Fibroblast of pulmonary artery (primary cell): ENCODE data around the gene HACD3.

Experiments used
- DNase-seq: peaks from one replicate; pipeline ENCODE4 v3.0.0-alpha.2; 2010; ENCODE audit warnings: low read depth
- H3K4me3 ChIP-seq: replicated peaks from 2 replicates; pipeline ENCODE4 v1.5.1; 2011; ENCODE audit warnings: low read depth, mild to moderate bottlenecking, control low read depth, low read length, moderate library complexity
- TF ChIP-seq, protein P1 (sequence below): IDR thresholded peaks from 2 replicates; pipeline ENCODE4 v1.5.1; 2011; ENCODE audit warnings: mild to moderate bottlenecking, control low read depth, low read length, inconsistent platforms; ENCODE audit errors: missing control alignments

The HACD3 gene

DNA sequence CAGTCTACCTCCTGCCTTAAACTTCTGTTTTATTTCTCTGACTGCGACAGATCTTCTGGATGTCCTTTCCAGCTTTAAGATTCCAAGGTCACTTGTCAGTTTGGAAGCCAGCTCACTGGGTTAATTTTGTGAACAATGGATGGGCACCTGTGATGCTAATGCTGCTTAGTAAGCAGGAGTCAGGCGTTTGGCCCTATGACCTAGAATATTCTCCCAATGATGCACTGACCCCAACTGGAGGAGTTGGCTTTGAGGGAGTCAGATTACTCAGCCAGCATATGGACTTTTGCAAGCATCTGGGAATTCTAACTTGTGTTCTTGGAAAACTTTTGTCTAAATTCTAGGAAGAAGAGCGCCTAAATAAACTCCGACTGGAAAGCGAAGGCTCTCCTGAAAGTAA is 28.1 kb downstream of the HACD3 start:
- no peak overlapping the region for H3K4me3 ChIP-seq
- TF ChIP-seq, protein P1, sequence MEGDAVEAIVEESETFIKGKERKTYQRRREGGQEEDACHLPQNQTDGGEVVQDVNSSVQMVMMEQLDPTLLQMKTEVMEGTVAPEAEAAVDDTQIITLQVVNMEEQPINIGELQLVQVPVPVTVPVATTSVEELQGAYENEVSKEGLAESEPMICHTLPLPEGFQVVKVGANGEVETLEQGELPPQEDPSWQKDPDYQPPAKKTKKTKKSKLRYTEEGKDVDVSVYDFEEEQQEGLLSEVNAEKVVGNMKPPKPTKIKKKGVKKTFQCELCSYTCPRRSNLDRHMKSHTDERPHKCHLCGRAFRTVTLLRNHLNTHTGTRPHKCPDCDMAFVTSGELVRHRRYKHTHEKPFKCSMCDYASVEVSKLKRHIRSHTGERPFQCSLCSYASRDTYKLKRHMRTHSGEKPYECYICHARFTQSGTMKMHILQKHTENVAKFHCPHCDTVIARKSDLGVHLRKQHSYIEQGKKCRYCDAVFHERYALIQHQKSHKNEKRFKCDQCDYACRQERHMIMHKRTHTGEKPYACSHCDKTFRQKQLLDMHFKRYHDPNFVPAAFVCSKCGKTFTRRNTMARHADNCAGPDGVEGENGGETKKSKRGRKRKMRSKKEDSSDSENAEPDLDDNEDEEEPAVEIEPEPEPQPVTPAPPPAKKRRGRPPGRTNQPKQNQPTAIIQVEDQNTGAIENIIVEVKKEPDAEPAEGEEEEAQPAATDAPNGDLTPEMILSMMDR: no peak
- peak; percentile 52 for DNase-seq

DNA sequence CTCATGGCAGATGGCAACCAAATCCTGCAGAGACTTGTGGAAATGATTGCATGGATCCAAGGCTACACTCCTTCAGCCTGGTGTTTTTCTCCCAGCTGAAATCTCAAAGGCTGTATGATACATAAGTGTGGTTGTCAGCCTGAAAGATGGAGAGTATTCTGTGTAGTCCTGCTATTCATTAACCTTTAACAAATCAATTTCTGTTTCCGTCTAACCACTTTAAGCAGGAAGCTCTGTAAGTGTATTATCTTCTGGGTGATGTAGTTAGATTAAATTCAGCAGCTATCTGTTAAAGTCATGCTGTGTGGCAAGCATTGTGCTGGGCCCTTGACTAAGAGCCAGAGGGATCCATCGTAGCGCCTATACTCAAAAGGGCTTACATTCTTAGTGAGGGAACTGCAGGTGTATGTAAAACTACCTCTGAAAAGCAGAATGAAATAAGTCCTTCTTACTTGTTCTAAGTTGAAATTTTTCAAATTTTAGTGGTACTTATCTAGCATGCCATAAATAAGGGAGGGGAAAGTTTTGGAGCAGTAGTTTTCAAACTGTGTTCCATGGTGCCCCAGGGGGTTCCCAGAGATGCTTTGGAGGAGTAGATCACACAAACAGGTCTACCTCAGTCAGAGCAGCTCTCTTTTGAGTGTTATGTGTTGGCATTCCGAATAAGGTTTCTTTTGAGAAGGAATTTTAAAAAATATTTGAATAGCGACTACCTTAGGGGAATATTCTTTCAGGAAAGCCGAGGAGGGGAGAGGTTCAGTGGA is 28.9 kb downstream of the HACD3 start:
- TF ChIP-seq, protein P1: no peak
- DNase-seq: no peak
- H3K4me3 ChIP-seq: no peak overlapping the region

GRCh38 chr15:65559941-65560340 is 29.7 kb downstream of the HACD3 start:
- no peak overlapping the region for H3K4me3 ChIP-seq
- no peak for DNase-seq
- TF ChIP-seq, protein P1: no peak

GRCh38 chr15:65561934-65562333 is 31.7 kb downstream of the HACD3 start:
- no peak overlapping the region for H3K4me3 ChIP-seq
- TF ChIP-seq, protein P1: no peak
- DNase-seq: no peak

DNA sequence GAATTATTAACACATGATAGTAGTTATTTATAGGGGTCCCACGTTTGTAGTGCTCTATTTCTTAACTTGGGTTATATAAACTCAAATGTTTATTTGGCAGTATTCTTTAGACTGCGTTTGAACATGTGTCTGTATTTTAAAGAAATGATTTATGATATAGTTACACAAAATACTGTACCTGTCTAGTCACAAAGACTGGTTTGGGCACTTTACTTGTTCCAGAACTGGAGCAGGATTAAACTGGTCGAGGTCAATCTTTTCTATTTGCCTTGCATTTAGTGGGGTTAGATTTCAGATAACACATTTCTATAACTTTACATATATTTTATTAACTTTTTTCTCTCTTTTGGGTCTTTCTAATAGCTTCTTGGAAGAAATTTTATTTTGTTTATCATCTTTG is 39.5 kb downstream of the HACD3 start:
- no peak for DNase-seq
- no peak overlapping the region for H3K4me3 ChIP-seq
- TF ChIP-seq, protein P1: no peak

GRCh38 chr15:65571971-65572370 is 41.7 kb downstream of the HACD3 start:
- no peak for DNase-seq
- TF ChIP-seq, protein P1: no peak
- H3K4me3 ChIP-seq: no peak overlapping the region

DNA sequence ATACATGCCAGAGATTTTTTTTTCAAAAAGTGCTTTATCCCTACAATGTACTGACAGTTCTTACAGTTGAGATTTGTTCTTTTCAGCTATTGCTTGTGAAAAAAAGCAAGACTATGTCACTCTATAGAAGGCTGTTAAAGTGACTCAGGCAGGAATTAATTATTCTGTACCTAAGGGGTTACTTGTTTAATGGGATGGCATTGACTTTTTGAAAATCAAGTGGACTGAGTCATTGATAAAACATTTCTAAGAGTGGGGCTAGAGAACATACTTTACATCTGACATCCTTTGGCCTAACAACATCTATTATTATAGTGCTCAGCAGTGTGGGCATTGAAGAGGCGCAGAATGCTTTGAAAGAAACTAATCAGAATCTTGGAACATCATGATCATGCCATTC is 46.4 kb downstream of the HACD3 start:
- no peak overlapping the region for H3K4me3 ChIP-seq
- peak; percentile 40 for DNase-seq
- TF ChIP-seq, protein P1: no peak
